HG03175 (cell line): ENCODE measurements around the gene CD3G.
"Not testable (repeated sequence)": the region's sequence is repeated elsewhere in the genome, so short reads cannot be mapped to it uniquely, and the experiment has no call there.

ENCODE experiments used
- ATAC-seq: cut with Tn5 transposase; IDR thresholded peaks from one replicate; pipeline ENCODE4 v1.9.1; 2021; ENCODE audit warnings: mild to moderate bottlenecking, moderate library complexity; ENCODE audit not compliant: unreplicated experiment

CD3G gene

GRCh38 chr11:118374729-118375128 lies 30.6 kb downstream of the CD3G start:
- ATAC-seq, result no peak

GRCh38 chr11:118375978-118376377 lies 31.8 kb downstream of the CD3G start:
- ATAC-seq, result no peak

DNA sequence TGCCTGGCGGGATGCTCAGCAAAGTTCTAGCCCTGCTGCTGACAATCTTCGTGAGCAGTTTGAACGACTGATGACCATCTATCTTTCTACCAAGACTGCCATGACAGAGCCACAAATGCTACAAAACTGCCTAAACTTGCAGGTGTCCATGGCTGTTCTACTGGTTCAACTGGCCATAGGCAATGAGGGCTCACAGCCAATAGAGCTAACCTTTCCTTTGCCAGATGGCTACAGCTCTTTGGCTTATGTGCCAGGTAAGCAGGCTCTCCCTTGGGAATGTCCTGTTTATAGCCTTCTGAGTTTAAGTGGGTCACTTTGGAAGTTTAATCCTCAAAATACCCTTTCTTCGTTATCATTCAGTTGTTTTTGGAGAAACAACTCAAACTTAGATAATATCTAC lies 35.4 kb downstream of the CD3G start:
- ATAC-seq, result no peak

GRCh38 chr11:118380571-118380970 lies 36.4 kb downstream of the CD3G start:
- no peak for ATAC-seq

DNA sequence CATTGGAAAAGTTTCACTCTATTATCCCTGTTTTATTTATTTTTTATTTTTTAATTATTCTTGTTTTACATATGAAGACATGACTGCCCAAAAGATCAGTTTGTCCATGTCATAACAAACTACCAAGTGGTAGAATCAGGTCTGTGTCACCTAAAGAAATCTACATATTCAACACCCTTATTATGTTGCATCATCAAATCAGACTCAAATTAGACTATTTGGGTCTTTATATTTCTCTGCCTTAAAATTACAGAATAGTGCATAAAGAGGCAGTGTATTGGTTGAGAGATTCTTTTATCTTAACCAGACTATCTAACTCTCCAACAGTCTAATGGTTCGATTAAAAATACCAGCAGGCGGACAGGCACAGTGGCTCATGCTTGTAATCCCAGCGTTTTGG lies 38.8 kb downstream of the CD3G start:
- ATAC-seq, result no peak

GRCh38 chr11:118383657-118384056 lies 39.5 kb downstream of the CD3G start:
- ATAC-seq, result no peak

- no peak for ATAC-seq
Observed at GRCh38 chr11:118396097-118396501, 52.0 kb downstream of the CD3G start.

- no peak for ATAC-seq
Observed at GRCh38 chr11:118397448-118397847, 53.3 kb downstream of the CD3G start.

DNA sequence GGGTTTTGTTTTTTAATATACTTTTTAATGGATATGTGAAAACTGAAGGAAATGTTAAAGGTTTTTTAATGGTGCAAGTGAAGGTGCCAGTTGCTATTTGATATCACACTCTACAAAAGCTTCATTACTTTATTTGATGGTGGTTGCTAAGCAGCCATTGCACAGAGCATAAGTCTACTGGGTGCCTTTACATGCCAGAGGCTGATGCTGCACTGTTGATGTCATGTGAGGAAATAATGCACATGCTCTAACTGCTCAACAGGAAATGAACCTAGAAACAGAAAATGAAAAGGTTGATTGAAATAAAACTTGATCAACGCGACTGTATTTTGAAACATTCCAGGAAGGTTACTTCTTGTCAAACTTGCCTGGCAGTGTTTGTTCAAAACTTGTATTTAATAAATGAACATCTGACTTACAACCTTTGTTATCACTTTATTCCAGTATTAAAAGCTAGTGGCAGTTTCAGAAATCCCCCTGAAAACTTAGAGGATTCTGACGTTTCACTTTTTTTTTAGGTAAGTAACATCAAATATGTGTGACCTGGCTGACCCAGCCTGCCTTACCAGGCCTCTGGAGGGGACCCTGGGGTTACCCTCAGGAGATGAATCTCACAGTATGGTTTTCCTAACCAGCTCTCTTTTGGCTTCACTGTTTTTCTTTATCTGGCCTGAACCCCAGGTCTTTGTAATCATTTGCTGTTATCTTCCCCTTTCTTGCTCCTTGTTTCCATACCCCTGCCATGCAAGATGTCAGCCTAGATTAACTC lies 54.8 kb downstream of the CD3G start:
- peak; percentile 50 for ATAC-seq

- peak; percentile 61 for ATAC-seq
Observed at GRCh38 chr11:118401151-118401879, 57.2 kb downstream of the CD3G start, which contains the start of gene ATP5MG. Gene ATP5MG (plus strand): TSS chr11:118401606. CDS start chr11:118401666, 60 bp downstream.

- no peak for ATAC-seq
Observed at GRCh38 chr11:118401880-118402590, 57.9 kb downstream of the CD3G start.

GRCh38 chr11:118402594-118402993 lies 58.5 kb downstream of the CD3G start:
- not testable (repeated sequence) for ATAC-seq
